HG03520 (cell line): ENCODE results near the gene ABHD2.
"Not testable (repeated sequence)": the region's sequence is repeated elsewhere in the genome, so short reads cannot be mapped to it uniquely, and the experiment has no call there.

Source experiments
- ATAC-seq: cut with Tn5 transposase; IDR thresholded peaks from one replicate; pipeline ENCODE4 v1.9.1; 2021; ENCODE audit warnings: mild to moderate bottlenecking, moderate library complexity; ENCODE audit not compliant: unreplicated experiment

The ABHD2 gene

GRCh38 chr15:89136818-89137772 is 48.8 kb downstream of the ABHD2 start:
- no peak for ATAC-seq

GRCh38 chr15:89137926-89138325 is 49.7 kb downstream of the ABHD2 start:
- no peak for ATAC-seq

GRCh38 chr15:89138999-89139612 is 50.9 kb downstream of the ABHD2 start:
- ATAC-seq, result no peak

- no peak for ATAC-seq
Observed at GRCh38 chr15:89139613-89140499, 51.6 kb downstream of the ABHD2 start.

GRCh38 chr15:89140595-89140994 is 52.3 kb downstream of the ABHD2 start:
- no peak for ATAC-seq

GRCh38 chr15:89141159-89141558 is 52.9 kb downstream of the ABHD2 start:
- not testable (repeated sequence) for ATAC-seq

GRCh38 chr15:89141885-89142284 is 53.6 kb downstream of the ABHD2 start:
- no peak for ATAC-seq

GRCh38 chr15:89142423-89142822 is 54.2 kb downstream of the ABHD2 start:
- ATAC-seq, result no peak

GRCh38 chr15:89143503-89144162 is 55.4 kb downstream of the ABHD2 start:
- ATAC-seq, result no peak

- ATAC-seq, result no peak
Observed at GRCh38 chr15:89144491-89144890, 56.2 kb downstream of the ABHD2 start.

GRCh38 chr15:89146366-89146765 is 58.1 kb downstream of the ABHD2 start:
- ATAC-seq, result no peak

- ATAC-seq, result no peak
Observed at GRCh38 chr15:89148126-89148525, 59.9 kb downstream of the ABHD2 start.

GRCh38 chr15:89149501-89150101 is 61.3 kb downstream of the ABHD2 start:
- ATAC-seq, result no peak

- ATAC-seq, result no peak
Observed at GRCh38 chr15:89150287-89150686, 62.0 kb downstream of the ABHD2 start.

- no peak for ATAC-seq
Observed at GRCh38 chr15:89150762-89151664, 62.8 kb downstream of the ABHD2 start.

GRCh38 chr15:89155122-89155521 is 66.9 kb downstream of the ABHD2 start:
- no peak for ATAC-seq

GRCh38 chr15:89155656-89156055 is 67.4 kb downstream of the ABHD2 start:
- no peak for ATAC-seq

- ATAC-seq, result no peak
Observed at GRCh38 chr15:89157061-89157460, 68.8 kb downstream of the ABHD2 start.

GRCh38 chr15:89157918-89158564 is 69.8 kb downstream of the ABHD2 start:
- no peak for ATAC-seq
